ENCODE results near the gene AQP1.

AQP1 gene

GRCh38 chr7:30920021-30920583 is 8.4 kb downstream of the AQP1 start:
- no peaks in the 10 kb centered on the region for H3K9me3 ChIP-seq
- TF ChIP-seq, protein P1, sequence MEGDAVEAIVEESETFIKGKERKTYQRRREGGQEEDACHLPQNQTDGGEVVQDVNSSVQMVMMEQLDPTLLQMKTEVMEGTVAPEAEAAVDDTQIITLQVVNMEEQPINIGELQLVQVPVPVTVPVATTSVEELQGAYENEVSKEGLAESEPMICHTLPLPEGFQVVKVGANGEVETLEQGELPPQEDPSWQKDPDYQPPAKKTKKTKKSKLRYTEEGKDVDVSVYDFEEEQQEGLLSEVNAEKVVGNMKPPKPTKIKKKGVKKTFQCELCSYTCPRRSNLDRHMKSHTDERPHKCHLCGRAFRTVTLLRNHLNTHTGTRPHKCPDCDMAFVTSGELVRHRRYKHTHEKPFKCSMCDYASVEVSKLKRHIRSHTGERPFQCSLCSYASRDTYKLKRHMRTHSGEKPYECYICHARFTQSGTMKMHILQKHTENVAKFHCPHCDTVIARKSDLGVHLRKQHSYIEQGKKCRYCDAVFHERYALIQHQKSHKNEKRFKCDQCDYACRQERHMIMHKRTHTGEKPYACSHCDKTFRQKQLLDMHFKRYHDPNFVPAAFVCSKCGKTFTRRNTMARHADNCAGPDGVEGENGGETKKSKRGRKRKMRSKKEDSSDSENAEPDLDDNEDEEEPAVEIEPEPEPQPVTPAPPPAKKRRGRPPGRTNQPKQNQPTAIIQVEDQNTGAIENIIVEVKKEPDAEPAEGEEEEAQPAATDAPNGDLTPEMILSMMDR (IDR thresholded peaks at IDR 0.05; ENCODE audit: low read depth, low read length) = no peak
- no peak overlapping the region for H3K4me3 ChIP-seq (ENCODE audit: low read depth, low read length)
- peaks cover 3% of the 10 kb centered on the region for H3K4me1 ChIP-seq
- peak; percentile 5 for DNase-seq
- H3K36me3 ChIP-seq = no peaks in the 10 kb centered on the region
- no peaks in the 10 kb centered on the region for H3K27me3 ChIP-seq

DNA sequence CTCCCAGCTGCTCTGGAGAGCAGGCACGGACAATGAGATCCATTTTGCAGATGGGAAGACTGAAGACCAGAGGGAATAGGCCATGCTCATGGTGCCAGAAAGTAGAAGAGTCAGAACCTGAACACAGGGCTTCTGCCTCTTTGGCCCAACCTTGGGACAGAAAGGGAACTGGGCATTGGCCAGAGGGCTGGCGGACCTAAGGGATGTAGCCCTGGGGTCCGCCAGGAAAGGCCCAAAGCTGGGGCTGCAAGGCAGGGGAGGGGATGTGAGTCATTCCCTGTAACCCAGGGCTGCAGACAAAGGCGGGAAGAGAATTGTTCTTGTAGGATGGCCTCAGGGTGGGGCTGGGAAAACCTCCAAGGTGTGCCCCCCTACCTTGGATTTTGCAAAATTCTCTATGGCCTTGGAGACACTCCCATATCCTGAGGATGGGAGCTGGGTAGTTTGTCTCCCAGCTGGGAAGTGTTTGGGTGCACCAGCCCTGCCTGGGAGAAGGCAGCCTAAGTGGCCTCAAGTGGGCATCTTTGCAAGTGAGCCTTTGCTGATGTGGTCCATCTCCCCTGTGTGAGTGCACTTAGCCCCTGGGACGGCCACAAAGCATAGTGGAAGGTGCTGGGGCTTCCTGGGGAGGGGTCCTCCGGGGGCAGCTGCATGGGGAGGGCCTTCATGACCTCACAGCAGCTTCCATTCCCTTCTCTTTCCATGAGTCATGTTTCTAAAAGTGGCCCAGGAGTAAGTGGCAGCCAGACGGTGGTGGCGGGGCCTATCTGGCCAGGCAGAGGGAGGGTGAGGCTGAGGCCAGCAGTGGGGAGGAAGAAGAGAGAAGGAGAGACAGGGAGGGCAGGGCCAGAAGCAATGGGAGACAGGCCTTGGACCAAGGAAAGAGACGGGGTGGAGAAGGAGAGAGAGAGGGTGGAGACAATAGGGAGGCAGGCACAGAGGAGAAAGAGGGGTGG is 9.2 kb downstream of the AQP1 start:
- DNase-seq = peak; percentile 7
- no peaks in the 10 kb centered on the region for H3K27me3 ChIP-seq
- peaks cover 3% of the 10 kb centered on the region for H3K4me1 ChIP-seq
- TF ChIP-seq, protein P1 (IDR thresholded peaks at IDR 0.05; ENCODE audit: low read depth, low read length) = no peak
- no peaks in the 10 kb centered on the region for H3K9me3 ChIP-seq
- H3K36me3 ChIP-seq = no peaks in the 10 kb centered on the region
- no peak overlapping the region for H3K4me3 ChIP-seq (ENCODE audit: low read depth, low read length)

DNA sequence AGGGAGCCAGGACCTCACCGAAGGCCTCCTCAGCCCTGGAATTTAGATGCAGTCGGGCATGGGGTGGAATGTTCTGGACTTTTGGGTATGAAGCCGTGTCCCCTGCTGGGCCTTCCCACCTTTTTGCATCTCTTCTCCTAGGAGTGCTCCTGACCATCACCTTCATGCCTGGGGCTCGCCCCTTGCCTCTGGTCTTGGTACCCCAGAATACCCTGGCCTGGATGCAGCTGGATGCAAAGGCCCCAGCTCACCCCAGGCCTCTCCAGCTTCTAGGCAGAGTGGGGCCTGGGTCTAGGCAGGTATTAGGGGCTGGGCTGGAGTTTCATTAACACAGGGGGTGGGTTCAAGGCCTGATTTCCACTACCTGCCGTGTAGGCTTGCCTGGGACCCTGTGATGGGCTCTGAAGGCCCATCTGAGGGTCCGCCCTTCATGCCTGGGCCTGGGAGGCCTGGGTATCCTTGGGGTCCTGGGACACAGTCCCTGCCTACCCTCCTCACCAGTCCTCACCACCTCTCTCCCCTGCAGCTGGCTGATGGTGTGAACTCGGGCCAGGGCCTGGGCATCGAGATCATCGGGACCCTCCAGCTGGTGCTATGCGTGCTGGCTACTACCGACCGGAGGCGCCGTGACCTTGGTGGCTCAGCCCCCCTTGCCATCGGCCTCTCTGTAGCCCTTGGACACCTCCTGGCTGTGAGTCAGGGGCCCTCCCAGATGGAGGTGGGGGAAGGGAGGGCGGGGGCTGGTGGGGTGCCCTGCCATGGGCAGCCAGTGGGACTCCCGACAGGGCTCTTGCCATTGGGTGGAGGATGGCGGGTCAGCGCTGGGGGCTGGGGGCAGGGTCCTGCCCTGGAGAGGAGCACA is 10.1 kb downstream of the AQP1 start:
- no peaks in the 10 kb centered on the region for H3K36me3 ChIP-seq
- H3K9me3 ChIP-seq = no peaks in the 10 kb centered on the region
- peaks cover 11% of the 10 kb centered on the region for H3K4me1 ChIP-seq
- TF ChIP-seq, protein P1 (IDR thresholded peaks at IDR 0.05; ENCODE audit: low read depth, low read length) = no peak
- DNase-seq = peak; percentile 7
- H3K27me3 ChIP-seq = no peaks in the 10 kb centered on the region
- H3K4me3 ChIP-seq (ENCODE audit: low read depth, low read length) = no peak overlapping the region

- no peaks in the 10 kb centered on the region for H3K9me3 ChIP-seq
- H3K27me3 ChIP-seq = no peaks in the 10 kb centered on the region
- H3K4me3 ChIP-seq (ENCODE audit: low read depth, low read length) = no peak overlapping the region
- DNase-seq = peak; percentile 3
- TF ChIP-seq, protein P1 (IDR thresholded peaks at IDR 0.05; ENCODE audit: low read depth, low read length) = no peak
- H3K36me3 ChIP-seq = no peaks in the 10 kb centered on the region
- H3K4me1 ChIP-seq = peaks cover 11% of the 10 kb centered on the region
These were observed 10.9 kb downstream of the AQP1 start for GRCh38 chr7:30922596-30922995.

DNA sequence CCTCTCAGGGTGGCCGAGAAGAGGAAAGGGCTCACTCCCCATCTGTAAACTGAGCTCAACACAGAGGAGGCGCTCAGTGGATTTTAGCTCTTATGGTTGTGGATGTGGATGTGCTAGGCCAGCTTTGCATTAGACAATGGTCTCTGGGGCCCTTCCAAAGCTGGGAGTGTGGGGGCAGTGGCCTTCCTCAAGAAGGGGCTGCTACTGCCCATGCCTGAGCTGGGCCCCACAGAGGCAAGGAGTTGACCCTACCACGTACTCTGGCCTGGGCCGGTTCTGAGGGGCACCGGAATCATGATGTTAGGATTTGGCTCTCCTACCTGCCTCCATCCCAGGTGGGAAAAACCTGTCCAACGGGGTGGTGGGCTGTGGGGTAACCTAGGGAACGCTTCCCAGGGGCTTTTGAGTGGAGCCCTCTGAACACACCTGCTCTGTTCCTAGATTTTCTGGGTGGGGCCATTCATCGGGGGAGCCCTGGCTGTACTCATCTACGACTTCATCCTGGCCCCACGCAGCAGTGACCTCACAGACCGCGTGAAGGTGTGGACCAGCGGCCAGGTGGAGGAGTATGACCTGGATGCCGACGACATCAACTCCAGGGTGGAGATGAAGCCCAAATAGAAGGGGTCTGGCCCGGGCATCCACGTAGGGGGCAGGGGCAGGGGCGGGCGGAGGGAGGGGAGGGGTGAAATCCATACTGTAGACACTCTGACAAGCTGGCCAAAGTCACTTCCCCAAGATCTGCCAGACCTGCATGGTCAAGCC is 11.5 kb downstream of the AQP1 start:
- Histone ChIP-seq H3K4me1 (peaks cover 11% of the 10 kb centered on the region), H3K36me3 (no peaks in the 10 kb centered on the region), H3K4me3 (ENCODE audit: low read depth, low read length) (no peak overlapping the region), H3K27me3 (no peaks in the 10 kb centered on the region), H3K9me3 (no peaks in the 10 kb centered on the region)
- peak; percentile 8 for DNase-seq
- TF ChIP-seq, protein P1 (IDR thresholded peaks at IDR 0.05; ENCODE audit: low read depth, low read length) = no peak
